GM23338 (cell line): ENCODE data around the gene CD59. TPM values are rescaled to one million over a fixed set of nuclear protein-coding genes. Genes with fewer than 3 reads are reported as not detected.

Experiments
- ATAC-seq: fragments of 200-7000 bp; cut with Tn5 transposase; 3 replicates; pipeline ENCODE4 v1.9.1; 2020
- DNase-seq: peaks from one replicate; pipeline ENCODE4 v3.0.0-alpha.2; 2015; ENCODE audit warnings: low spot score
- H2AFZ ChIP-seq: fragments of 200-600 bp; sonication (generic); 2 replicates; pipeline ENCODE4 v1.8.0; 2016; ENCODE audit warnings: antibody characterized with exemption, mild to moderate bottlenecking, moderate library complexity
- H3F3A ChIP-seq: fragments of 200-600 bp; sonication (generic); replicated peaks from 2 replicates; pipeline ENCODE4 v1.8.0; 2017; ENCODE audit warnings: antibody characterized with exemption, mixed run types, low read depth
- H3K27ac ChIP-seq: fragments of 200-600 bp; sonication (generic); 2 replicates; pipeline ENCODE4 v1.6.1; 2016; ENCODE audit warnings: low read depth
- H3K27me3 ChIP-seq: fragments of 200-600 bp; sonication (generic); 2 replicates; pipeline ENCODE4 v1.8.0; 2016; ENCODE audit warnings: mild to moderate bottlenecking, mixed run types, moderate library complexity; ENCODE audit not compliant: insufficient read depth
- H3K36me3 ChIP-seq: fragments of 200-600 bp; sonication (generic); 2 replicates; pipeline ENCODE4 v1.8.0; 2016; ENCODE audit warnings: mild to moderate bottlenecking; ENCODE audit not compliant: insufficient read depth
- H3K4me1 ChIP-seq: fragments of 200-600 bp; sonication (generic); 2 replicates; pipeline ENCODE4 v1.8.0; 2016; ENCODE audit warnings: mild to moderate bottlenecking, moderate library complexity; ENCODE audit not compliant: insufficient read depth
- H3K4me2 ChIP-seq: fragments of 200-600 bp; sonication (generic); 2 replicates; pipeline ENCODE4 v1.7.1; 2017; ENCODE audit warnings: mixed run types
- H3K4me3 ChIP-seq: fragments of 200-600 bp; sonication (generic); 2 replicates; pipeline ENCODE4 v1.6.1; 2016; ENCODE audit warnings: mixed run types
- H3K79me2 ChIP-seq: fragments of 200-600 bp; sonication (generic); replicated peaks from 2 replicates; pipeline ENCODE4 v1.8.0; 2017; ENCODE audit warnings: mild to moderate bottlenecking; ENCODE audit not compliant: insufficient read depth
- H3K9me2 ChIP-seq: fragments of 200-600 bp; sonication (generic); 2 replicates; pipeline ENCODE4 v1.8.0; 2017; ENCODE audit not compliant: insufficient read depth
- H4K20me1 ChIP-seq: fragments of 200-600 bp; sonication (generic); replicated peaks from 2 replicates; pipeline ENCODE4 v1.8.0; 2017; ENCODE audit warnings: mild to moderate bottlenecking; ENCODE audit not compliant: insufficient read depth
- H3K27ac Mint-ChIP-seq: 2 replicates; pipeline ENCODE4 v1.8.0; 2020; ENCODE audit warnings: inconsistent platforms, mild to moderate bottlenecking, moderate library complexity, mixed read lengths
- H3K27me3 Mint-ChIP-seq: 3 replicates; pipeline ENCODE4 v1.8.0; 2022; ENCODE audit warnings: low read depth, mild to moderate bottlenecking, moderate library complexity, mixed read lengths, inconsistent platforms; ENCODE audit not compliant: insufficient read depth, poor library complexity
- H3K36me3 Mint-ChIP-seq: 3 replicates; pipeline ENCODE4 v1.8.0; 2021; ENCODE audit warnings: low read depth, mild to moderate bottlenecking, inconsistent platforms, moderate library complexity, mixed read lengths
- H3K4me1 Mint-ChIP-seq: 3 replicates; pipeline ENCODE4 v1.8.0; 2020; ENCODE audit warnings: mild to moderate bottlenecking, inconsistent platforms, mixed read lengths
- H3K4me3 Mint-ChIP-seq: 3 replicates; pipeline ENCODE4 v1.8.0; 2021; ENCODE audit warnings: moderate library complexity, mild to moderate bottlenecking, inconsistent platforms, mixed read lengths
- H3K9me3 Mint-ChIP-seq: 3 replicates; pipeline ENCODE4 v1.8.0; 2020; ENCODE audit warnings: moderate library complexity, mild to moderate bottlenecking, inconsistent platforms, mixed read lengths
- CREB1 ChIP-seq: fragments of 250-450 bp; sonication (Bioruptor Pico); IDR thresholded peaks from 2 replicates; pipeline ENCODE4 v1.5.0; 2020; ENCODE audit warnings: low read depth, mild to moderate bottlenecking, moderate library complexity
- CTCF ChIP-seq, 2 experiments: fragments of 200-600 bp in 1 of 2; sonication (generic) in 1 of 2; conservative IDR thresholded peaks; 2 replicates each; pipeline versions ENCODE4 v1.5.1 to v1.6.1; 2016 to 2017; ENCODE audit warnings: antibody characterized with exemption in 2 of 2, low read depth in 2 of 2, mild to moderate bottlenecking in 2 of 2, moderate library complexity in 1 of 2
- ETS1 ChIP-seq: IDR thresholded peaks from 2 replicates; pipeline ENCODE4 v1.6.1; 2016; ENCODE audit warnings: antibody characterized with exemption
- EZH2 ChIP-seq: fragments of 200-600 bp; sonication (generic); IDR thresholded peaks from one replicate; pipeline ENCODE4 v1.8.0; 2017; ENCODE audit warnings: antibody characterized with exemption, mild to moderate bottlenecking, low read depth; ENCODE audit not compliant: unreplicated experiment
- EZH2phosphoT487 ChIP-seq: fragments of 200-600 bp; sonication (generic); IDR thresholded peaks from one replicate; pipeline ENCODE4 v1.8.1; 2018; ENCODE audit warnings: antibody characterized with exemption; ENCODE audit not compliant: unreplicated experiment
- JUNB ChIP-seq: IDR thresholded peaks from one replicate; pipeline ENCODE4 v1.6.1; 2016; ENCODE audit warnings: antibody characterized with exemption; ENCODE audit not compliant: unreplicated experiment
- NANOG ChIP-seq: IDR thresholded peaks from 2 replicates; pipeline ENCODE4 v1.6.1; 2016; ENCODE audit warnings: antibody characterized with exemption, borderline replicate concordance
- POLR2AphosphoS5 ChIP-seq: IDR thresholded peaks from 2 replicates; pipeline ENCODE4 v1.6.1; 2016; ENCODE audit warnings: antibody characterized with exemption, low read depth
- STAT1 ChIP-seq: IDR thresholded peaks from one replicate; pipeline ENCODE4 v1.6.1; 2016; ENCODE audit warnings: antibody characterized with exemption; ENCODE audit not compliant: unreplicated experiment
- ZNF114 ChIP-seq: fragments of 250-450 bp; sonication (Bioruptor Pico); IDR thresholded peaks from 2 replicates; pipeline ENCODE4 v1.5.0; 2020; ENCODE audit warnings: mild to moderate bottlenecking, moderate library complexity
- ZNF331 ChIP-seq: fragments of 250-450 bp; sonication (Bioruptor Pico); IDR thresholded peaks from 2 replicates; pipeline ENCODE4 v1.5.0; 2020; ENCODE audit warnings: low read depth, mild to moderate bottlenecking, moderate library complexity
- polyA plus RNA-seq: library from polyadenylated mRNA; unstranded; fragments of >200 nt; fragmentation: Nextera tagmentation; extraction: Ambion mirVana; gene quantifications from 2 replicates; pipeline ENCODE4 v1.2.1, GENCODE V29; 2016
- total RNA-seq: library from RNA; depleted of rRNA; stranded (reverse); fragments of >200 nt; shearing (Covaris generic); gene quantifications from 2 replicates; pipeline ENCODE4 v1.2.3, GENCODE V29; 2014
- TF ChIP-seq, protein P1 (sequence below): IDR thresholded peaks from one replicate; pipeline ENCODE4 v1.6.1; 2018; ENCODE audit warnings: antibody characterized with exemption; ENCODE audit not compliant: unreplicated experiment
- TF ChIP-seq, protein P2 (sequence below): fragments of 250-450 bp; sonication (Bioruptor Pico); IDR thresholded peaks from 2 replicates; pipeline ENCODE4 v1.5.0; 2020; ENCODE audit warnings: mild to moderate bottlenecking, moderate library complexity

The CD59 gene
- total and polyA plus RNA-seq, 2 experiments from 2014 or later, result 41.5 to 86.6 TPM

DNA sequence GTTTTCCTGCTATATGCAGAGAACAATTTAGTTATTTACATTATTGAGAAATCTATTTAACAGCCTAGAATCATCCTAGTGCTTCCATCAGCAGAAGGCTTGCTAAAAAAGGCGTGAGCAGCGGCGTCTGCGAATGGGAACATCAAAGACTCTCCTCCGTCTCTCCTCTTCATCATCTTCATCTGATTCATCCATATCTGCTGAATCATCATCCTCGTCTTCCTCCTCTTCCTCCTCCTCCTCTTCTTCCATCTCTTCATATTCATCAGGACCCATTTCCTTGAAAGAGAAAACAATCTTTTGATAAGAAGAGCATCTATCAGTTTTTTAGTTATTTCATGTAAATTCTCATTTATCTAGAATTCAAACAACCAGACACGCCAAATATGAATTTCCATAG, 5.6 kb upstream of the CD59 start:
- Mint-ChIP-seq H3K36me3 (no peaks in the 10 kb centered on the region), H3K4me3 (no peak overlapping the region), H3K27ac (no peak overlapping the region), H3K4me1 (peaks cover 7% of the 10 kb centered on the region), H3K9me3 (no peaks in the 10 kb centered on the region), H3K27me3 (peaks cover 2% of the 10 kb centered on the region)
- H3K27me3 ChIP-seq, result no peaks in the 10 kb centered on the region
- no peak overlapping the region for H2AFZ ChIP-seq
- no peaks in the 10 kb centered on the region for H3F3A ChIP-seq
- no peaks in the 10 kb centered on the region for H3K36me3 ChIP-seq
- DNase-seq, result no peak
- no peaks in the 10 kb centered on the region for H3K9me2 ChIP-seq
- no peak overlapping the region for H3K27ac ChIP-seq
- ATAC-seq, result no peak
- H3K4me1 ChIP-seq, result peaks cover 8% of the 10 kb centered on the region; the same call in 1 of the 2 replicates
- H3K79me2 ChIP-seq, result no peaks in the 10 kb centered on the region
- no peaks in the 10 kb centered on the region for H4K20me1 ChIP-seq
- TF ChIP-seq EZH2, result no peak
- TF ChIP-seq, protein P1, sequence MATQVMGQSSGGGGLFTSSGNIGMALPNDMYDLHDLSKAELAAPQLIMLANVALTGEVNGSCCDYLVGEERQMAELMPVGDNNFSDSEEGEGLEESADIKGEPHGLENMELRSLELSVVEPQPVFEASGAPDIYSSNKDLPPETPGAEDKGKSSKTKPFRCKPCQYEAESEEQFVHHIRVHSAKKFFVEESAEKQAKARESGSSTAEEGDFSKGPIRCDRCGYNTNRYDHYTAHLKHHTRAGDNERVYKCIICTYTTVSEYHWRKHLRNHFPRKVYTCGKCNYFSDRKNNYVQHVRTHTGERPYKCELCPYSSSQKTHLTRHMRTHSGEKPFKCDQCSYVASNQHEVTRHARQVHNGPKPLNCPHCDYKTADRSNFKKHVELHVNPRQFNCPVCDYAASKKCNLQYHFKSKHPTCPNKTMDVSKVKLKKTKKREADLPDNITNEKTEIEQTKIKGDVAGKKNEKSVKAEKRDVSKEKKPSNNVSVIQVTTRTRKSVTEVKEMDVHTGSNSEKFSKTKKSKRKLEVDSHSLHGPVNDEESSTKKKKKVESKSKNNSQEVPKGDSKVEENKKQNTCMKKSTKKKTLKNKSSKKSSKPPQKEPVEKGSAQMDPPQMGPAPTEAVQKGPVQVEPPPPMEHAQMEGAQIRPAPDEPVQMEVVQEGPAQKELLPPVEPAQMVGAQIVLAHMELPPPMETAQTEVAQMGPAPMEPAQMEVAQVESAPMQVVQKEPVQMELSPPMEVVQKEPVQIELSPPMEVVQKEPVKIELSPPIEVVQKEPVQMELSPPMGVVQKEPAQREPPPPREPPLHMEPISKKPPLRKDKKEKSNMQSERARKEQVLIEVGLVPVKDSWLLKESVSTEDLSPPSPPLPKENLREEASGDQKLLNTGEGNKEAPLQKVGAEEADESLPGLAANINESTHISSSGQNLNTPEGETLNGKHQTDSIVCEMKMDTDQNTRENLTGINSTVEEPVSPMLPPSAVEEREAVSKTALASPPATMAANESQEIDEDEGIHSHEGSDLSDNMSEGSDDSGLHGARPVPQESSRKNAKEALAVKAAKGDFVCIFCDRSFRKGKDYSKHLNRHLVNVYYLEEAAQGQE, result no peak
- TF ChIP-seq JUNB, result no peak
- TF ChIP-seq POLR2AphosphoS5, result no peak
- no peak for TF ChIP-seq STAT1
- TF ChIP-seq, protein P2, sequence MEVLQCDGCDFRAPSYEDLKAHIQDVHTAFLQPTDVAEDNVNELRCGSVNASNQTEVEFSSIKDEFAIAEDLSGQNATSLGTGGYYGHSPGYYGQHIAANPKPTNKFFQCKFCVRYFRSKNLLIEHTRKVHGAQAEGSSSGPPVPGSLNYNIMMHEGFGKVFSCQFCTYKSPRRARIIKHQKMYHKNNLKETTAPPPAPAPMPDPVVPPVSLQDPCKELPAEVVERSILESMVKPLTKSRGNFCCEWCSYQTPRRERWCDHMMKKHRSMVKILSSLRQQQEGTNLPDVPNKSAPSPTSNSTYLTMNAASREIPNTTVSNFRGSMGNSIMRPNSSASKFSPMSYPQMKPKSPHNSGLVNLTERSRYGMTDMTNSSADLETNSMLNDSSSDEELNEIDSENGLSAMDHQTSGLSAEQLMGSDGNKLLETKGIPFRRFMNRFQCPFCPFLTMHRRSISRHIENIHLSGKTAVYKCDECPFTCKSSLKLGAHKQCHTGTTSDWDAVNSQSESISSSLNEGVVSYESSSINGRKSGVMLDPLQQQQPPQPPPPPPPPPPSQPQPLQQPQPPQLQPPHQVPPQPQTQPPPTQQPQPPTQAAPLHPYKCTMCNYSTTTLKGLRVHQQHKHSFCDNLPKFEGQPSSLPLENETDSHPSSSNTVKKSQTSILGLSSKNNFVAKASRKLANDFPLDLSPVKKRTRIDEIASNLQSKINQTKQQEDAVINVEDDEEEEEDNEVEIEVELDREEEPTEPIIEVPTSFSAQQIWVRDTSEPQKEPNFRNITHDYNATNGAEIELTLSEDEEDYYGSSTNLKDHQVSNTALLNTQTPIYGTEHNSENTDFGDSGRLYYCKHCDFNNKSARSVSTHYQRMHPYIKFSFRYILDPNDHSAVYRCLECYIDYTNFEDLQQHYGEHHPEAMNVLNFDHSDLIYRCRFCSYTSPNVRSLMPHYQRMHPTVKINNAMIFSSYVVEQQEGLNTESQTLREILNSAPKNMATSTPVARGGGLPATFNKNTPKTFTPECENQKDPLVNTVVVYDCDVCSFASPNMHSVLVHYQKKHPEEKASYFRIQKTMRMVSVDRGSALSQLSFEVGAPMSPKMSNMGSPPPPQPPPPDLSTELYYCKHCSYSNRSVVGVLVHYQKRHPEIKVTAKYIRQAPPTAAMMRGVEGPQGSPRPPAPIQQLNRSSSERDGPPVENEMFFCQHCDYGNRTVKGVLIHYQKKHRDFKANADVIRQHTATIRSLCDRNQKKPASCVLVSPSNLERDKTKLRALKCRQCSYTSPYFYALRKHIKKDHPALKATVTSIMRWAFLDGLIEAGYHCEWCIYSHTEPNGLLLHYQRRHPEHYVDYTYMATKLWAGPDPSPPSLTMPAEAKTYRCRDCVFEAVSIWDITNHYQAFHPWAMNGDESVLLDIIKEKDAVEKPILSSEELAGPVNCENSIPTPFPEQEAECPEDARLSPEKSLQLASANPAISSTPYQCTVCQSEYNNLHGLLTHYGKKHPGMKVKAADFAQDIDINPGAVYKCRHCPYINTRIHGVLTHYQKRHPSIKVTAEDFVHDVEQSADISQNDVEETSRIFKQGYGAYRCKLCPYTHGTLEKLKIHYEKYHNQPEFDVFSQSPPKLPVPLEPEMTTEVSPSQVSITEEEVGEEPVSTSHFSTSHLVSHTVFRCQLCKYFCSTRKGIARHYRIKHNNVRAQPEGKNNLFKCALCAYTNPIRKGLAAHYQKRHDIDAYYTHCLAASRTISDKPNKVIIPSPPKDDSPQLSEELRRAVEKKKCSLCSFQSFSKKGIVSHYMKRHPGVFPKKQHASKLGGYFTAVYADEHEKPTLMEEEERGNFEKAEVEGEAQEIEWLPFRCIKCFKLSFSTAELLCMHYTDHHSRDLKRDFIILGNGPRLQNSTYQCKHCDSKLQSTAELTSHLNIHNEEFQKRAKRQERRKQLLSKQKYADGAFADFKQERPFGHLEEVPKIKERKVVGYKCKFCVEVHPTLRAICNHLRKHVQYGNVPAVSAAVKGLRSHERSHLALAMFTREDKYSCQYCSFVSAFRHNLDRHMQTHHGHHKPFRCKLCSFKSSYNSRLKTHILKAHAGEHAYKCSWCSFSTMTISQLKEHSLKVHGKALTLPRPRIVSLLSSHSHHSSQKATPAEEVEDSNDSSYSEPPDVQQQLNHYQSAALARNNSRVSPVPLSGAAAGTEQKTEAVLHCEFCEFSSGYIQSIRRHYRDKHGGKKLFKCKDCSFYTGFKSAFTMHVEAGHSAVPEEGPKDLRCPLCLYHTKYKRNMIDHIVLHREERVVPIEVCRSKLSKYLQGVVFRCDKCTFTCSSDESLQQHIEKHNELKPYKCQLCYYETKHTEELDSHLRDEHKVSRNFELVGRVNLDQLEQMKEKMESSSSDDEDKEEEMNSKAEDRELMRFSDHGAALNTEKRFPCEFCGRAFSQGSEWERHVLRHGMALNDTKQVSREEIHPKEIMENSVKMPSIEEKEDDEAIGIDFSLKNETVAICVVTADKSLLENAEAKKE (CRISPR knock-in tag), result no peak
- no peak for TF ChIP-seq NANOG
- TF ChIP-seq ZNF114 (CRISPR knock-in tag), result no peak
- TF ChIP-seq ETS1, result no peak
- TF ChIP-seq EZH2phosphoT487, result no peak
- no peak for TF ChIP-seq ZNF331 (CRISPR knock-in tag)
- no peak for TF ChIP-seq CREB1
- TF ChIP-seq CTCF (conservative IDR thresholded peaks at IDR 0.05; ENCODE audit: low read depth in 2 of 2), result no peak
- H3K4me3 ChIP-seq, result no peak overlapping the region
- no peak overlapping the region for H3K4me2 ChIP-seq
